Measurements from ENCODE around the gene PAK5. TPM values are rescaled to one million over a fixed set of nuclear protein-coding genes. Genes with fewer than 3 reads are reported as not detected.

PAK5 gene
- total RNA-seq, 1 donor from 2014 or later: 0.21 TPM

DNA sequence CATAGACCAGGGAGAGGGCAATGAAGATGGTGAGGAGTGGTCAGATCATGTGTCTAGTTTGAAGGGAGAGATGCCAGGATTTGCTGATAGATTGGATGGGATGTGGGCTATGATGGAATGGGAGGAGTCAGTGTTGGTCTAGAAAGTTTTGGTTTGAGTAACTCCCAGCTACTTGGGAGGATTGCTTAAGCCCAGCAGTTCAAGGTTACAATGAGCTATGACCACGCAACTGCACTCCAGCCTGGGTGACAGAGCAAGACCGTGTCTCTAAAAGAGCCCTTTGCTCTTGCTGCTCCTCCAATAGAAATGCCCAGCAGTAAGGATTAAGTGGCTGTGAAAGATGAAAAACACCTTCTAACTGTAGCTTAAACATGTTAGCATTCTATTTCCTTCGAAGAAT, 342.7 kb downstream of the PAK5 start:
- intact Hi-C loops (cut with DNase I): no loop called here
- Histone ChIP-seq H3K9me3 (no peaks in the 10 kb centered on the region), H3K4me1 (peaks cover 6% of the 10 kb centered on the region), H3K27ac (no peak overlapping the region), H3K27me3 (ENCODE audit: low read depth) (no peaks in the 10 kb centered on the region), H3K36me3 (no peaks in the 10 kb centered on the region), H3K4me3 (no peak overlapping the region)
- ATAC-seq (peak in 1 of 2 donors; percentile 40), DNase-seq (no peak)
- TF ChIP-seq, protein P1, sequence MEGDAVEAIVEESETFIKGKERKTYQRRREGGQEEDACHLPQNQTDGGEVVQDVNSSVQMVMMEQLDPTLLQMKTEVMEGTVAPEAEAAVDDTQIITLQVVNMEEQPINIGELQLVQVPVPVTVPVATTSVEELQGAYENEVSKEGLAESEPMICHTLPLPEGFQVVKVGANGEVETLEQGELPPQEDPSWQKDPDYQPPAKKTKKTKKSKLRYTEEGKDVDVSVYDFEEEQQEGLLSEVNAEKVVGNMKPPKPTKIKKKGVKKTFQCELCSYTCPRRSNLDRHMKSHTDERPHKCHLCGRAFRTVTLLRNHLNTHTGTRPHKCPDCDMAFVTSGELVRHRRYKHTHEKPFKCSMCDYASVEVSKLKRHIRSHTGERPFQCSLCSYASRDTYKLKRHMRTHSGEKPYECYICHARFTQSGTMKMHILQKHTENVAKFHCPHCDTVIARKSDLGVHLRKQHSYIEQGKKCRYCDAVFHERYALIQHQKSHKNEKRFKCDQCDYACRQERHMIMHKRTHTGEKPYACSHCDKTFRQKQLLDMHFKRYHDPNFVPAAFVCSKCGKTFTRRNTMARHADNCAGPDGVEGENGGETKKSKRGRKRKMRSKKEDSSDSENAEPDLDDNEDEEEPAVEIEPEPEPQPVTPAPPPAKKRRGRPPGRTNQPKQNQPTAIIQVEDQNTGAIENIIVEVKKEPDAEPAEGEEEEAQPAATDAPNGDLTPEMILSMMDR (IDR thresholded peaks at IDR 0.05): no peak

DNA sequence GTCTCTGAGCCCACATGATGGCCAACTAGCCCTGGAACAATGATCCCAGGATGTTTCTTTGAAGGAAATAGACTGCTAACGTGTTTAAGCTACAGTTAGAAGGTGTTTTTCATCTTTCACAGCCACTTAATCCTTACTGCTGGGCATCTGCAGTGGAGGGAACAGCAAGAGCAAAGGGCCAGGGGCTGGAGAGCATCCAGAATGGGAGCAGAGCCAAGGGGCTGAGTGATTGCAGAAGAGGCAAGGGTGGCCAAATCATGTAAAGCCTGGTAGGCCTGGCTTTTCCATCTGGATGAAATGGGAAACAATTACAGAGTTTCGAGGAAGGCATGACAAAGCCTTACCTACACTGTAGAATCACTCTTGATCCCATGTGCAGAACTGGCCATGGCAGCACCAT, 343.2 kb downstream of the PAK5 start:
- intact Hi-C loops (cut with DNase I): no loop called here
- H3K9me3 ChIP-seq: no peaks in the 10 kb centered on the region
- no peak overlapping the region for H3K4me3 ChIP-seq
- H3K27ac ChIP-seq: no peak overlapping the region
- ATAC-seq: no peak
- no peak for DNase-seq
- no peaks in the 10 kb centered on the region for H3K27me3 ChIP-seq (ENCODE audit: low read depth)
- TF ChIP-seq, protein P1 (IDR thresholded peaks at IDR 0.05): no peak
- H3K36me3 ChIP-seq: no peaks in the 10 kb centered on the region
- peaks cover 6% of the 10 kb centered on the region for H3K4me1 ChIP-seq

DNA sequence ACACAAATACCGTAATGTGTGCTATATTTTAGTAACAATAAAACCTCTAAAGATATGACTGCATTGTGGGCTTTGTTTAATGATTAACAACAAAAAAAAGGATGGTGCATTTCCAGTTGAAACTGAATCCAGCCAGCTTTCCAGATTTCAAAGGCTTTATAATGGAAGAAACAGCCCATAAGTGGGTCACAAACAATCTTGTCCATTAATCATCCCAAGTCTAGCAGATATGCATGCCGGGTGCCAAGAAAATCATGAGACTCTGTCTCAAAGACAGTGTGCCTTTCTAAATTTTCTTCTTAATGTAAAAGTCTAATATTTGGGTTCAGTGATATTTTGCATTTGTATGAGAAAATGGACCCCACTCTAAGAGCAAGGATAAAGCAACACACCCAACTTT, 345.1 kb downstream of the PAK5 start:
- H3K9me3 ChIP-seq: no peaks in the 10 kb centered on the region
- no peaks in the 10 kb centered on the region for H3K27me3 ChIP-seq (ENCODE audit: low read depth)
- DNase-seq (no peak), ATAC-seq (no peak)
- H3K4me1 ChIP-seq: no peaks in the 10 kb centered on the region
- H3K36me3 ChIP-seq: no peaks in the 10 kb centered on the region
- TF ChIP-seq, protein P1 (IDR thresholded peaks at IDR 0.05): no peak
- H3K4me3 ChIP-seq: no peak overlapping the region
- intact Hi-C loops (cut with DNase I): no loop called here
- H3K27ac ChIP-seq: no peak overlapping the region

DNA sequence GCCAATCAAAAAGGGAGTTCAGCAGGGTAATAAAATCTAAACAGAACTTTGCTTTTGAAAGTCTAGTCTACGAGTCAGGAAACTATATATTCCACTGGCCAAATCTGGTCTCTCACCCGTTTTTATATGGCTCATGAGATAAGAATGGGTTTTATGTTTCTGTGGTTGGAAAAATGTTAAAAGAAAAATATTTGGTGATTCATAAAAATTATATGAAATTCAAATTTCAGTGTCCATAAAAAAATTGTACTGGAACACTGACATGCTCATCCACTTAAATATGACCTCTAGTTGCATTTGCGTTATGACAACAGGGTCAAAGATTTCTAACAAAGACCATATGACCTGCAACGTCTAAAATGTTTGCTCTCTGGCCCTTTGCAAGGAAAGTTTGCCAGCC, 346.8 kb downstream of the PAK5 start:
- H3K4me3 ChIP-seq: no peak overlapping the region
- DNase-seq (no peak), ATAC-seq (no peak)
- no peaks in the 10 kb centered on the region for H3K9me3 ChIP-seq
- no peaks in the 10 kb centered on the region for H3K36me3 ChIP-seq
- no peaks in the 10 kb centered on the region for H3K27me3 ChIP-seq (ENCODE audit: low read depth)
- TF ChIP-seq, protein P1 (IDR thresholded peaks at IDR 0.05): no peak
- H3K27ac ChIP-seq: no peak overlapping the region
- intact Hi-C loops (cut with DNase I): no loop called here
- H3K4me1 ChIP-seq: no peaks in the 10 kb centered on the region

DNA sequence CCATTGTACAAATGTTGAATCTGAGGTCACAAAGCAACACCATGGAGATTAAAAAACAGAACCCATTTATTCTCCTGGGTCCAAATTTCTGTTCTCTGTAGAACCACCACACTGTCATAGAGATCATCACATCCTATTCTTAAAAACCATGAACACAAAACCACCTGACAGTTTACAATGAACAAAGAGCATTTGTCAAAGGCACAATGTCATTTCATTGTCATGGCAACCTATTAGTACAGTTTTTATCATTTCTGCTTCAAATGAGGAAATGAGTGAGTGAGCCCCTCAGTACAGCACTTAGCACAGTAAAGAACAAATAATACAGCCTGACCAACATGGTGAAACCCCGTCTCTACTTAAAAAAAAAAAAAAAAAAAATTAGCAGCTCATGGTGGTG, 347.6 kb downstream of the PAK5 start:
- DNase-seq: no peak
- no peak for ATAC-seq
- Histone ChIP-seq H3K36me3 (no peaks in the 10 kb centered on the region), H3K4me1 (no peaks in the 10 kb centered on the region), H3K4me3 (no peak overlapping the region), H3K9me3 (no peaks in the 10 kb centered on the region), H3K27me3 (ENCODE audit: low read depth) (no peaks in the 10 kb centered on the region), H3K27ac (no peak overlapping the region)
- TF ChIP-seq, protein P1 (IDR thresholded peaks at IDR 0.05): no peak
- intact Hi-C loops (cut with DNase I): no loop called here

DNA sequence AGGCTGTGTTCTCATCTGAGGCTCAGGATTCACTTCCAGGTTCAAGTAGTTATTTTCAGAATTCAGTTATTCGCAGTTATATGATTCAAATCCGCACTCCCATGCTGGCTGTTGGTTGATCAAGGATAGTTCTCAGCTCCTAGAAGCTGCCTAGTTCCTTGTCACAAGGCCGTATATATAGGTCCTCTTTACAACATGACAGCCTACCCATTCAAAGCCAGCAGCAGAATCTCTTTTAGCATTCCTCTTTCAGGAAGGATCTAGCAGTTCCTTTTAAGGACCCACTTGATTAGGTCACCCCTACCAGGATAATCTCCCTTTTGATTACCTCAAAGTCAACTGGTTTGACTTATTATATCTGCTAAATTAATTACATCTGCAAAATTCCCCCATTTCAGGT, 348.2 kb downstream of the PAK5 start:
- Histone ChIP-seq H3K27me3 (ENCODE audit: low read depth) (no peaks in the 10 kb centered on the region), H3K4me3 (no peak overlapping the region), H3K27ac (no peak overlapping the region), H3K4me1 (no peaks in the 10 kb centered on the region), H3K9me3 (no peaks in the 10 kb centered on the region), H3K36me3 (no peaks in the 10 kb centered on the region)
- intact Hi-C loops (cut with DNase I): no loop called here
- ATAC-seq: no peak
- TF ChIP-seq, protein P1 (IDR thresholded peaks at IDR 0.05): no peak
- no peak for DNase-seq

Data from lower lobe of right lung (tissue), 2 donors.